Measurements from ENCODE around the gene PAGE4.

PAGE4 gene

DNA sequence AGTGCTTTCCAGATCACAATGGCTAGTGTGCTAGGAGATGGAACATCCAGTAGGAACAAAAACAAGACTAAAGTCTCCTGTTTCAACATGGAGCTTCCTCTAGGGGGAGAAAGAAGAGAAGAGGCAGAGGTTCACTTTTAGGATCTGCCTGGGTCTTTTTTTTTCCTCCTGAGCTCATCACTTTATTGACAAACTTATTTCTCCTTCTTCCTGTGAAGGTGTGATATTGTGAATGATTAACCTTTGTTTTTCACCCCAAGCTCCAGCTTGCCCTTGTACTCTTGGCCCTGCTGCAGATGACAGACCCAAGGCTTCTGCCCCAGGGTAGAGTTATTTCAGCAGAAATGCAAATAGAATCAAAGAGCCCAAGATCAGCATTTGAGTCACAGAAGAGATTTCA is 13.5 kb downstream of the PAGE4 start:
- peaks cover 4 to 7% of the 10 kb centered on the region in 2 donors for H3K27me3 ChIP-seq (ENCODE audit: control insufficient read depth in 2 of 2, insufficient read depth in 2 of 2, low read length in 2 of 2)

DNA sequence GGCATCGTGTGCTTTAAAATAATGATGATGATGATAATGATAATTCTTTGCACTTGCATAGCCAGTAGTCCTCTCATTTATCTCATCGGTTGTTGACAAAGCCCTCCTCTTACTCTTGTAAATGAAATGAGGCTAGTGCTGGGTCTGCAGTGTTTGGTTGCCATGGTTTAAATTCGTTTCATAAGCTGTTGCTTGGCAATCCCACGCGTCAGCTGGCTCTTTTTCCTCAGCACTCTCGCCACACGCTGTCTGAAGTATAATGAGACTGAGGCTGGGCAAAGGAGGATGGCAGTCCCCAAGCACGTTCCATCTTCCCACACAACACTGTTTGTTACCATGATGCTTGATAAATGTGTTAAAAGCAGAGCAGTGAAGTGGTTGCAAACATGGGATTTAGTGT is 15.5 kb downstream of the PAGE4 start:
- Histone ChIP-seq H3K4me1 (ENCODE audit: control insufficient read depth in 2 of 2, insufficient read depth in 2 of 2, low read length in 2 of 2) (no peaks in the 10 kb centered on the region), H3K27me3 (ENCODE audit: control insufficient read depth in 2 of 2, insufficient read depth in 2 of 2, low read length in 2 of 2) (peaks cover 14 to 16% of the 10 kb centered on the region in 2 donors), H3K36me3 (ENCODE audit: control insufficient read depth in 2 of 2, insufficient read depth in 2 of 2, low read length in 2 of 2) (no peaks in the 10 kb centered on the region), H3K27ac (ENCODE audit: low read depth in 2 of 2, low read length in 2 of 2) (no peak overlapping the region), H3K9me3 (ENCODE audit: control insufficient read depth in 2 of 2, low read length in 2 of 2) (no peaks in the 10 kb centered on the region), H3K9ac (ENCODE audit: low read depth in 1 of 2, low read length in 2 of 2) (no peak overlapping the region), H3K4me3 (ENCODE audit: low read length in 2 of 2) (no peak overlapping the region)

More for the DNA sequence above, 13.5 kb downstream of the PAGE4 start:
- H3K27ac ChIP-seq (ENCODE audit: low read depth in 2 of 2, low read length in 2 of 2) = no peak overlapping the region
- H3K4me1 ChIP-seq (ENCODE audit: control insufficient read depth in 2 of 2, insufficient read depth in 2 of 2, low read length in 2 of 2) = no peaks in the 10 kb centered on the region
- no peak overlapping the region for H3K4me3 ChIP-seq (ENCODE audit: low read length in 2 of 2)
- H3K9ac ChIP-seq (ENCODE audit: low read depth in 1 of 2, low read length in 2 of 2) = no peak overlapping the region
- H3K9me3 ChIP-seq (ENCODE audit: control insufficient read depth in 2 of 2, low read length in 2 of 2) = no peaks in the 10 kb centered on the region
- no peaks in the 10 kb centered on the region for H3K36me3 ChIP-seq (ENCODE audit: control insufficient read depth in 2 of 2, insufficient read depth in 2 of 2, low read length in 2 of 2)

DNA sequence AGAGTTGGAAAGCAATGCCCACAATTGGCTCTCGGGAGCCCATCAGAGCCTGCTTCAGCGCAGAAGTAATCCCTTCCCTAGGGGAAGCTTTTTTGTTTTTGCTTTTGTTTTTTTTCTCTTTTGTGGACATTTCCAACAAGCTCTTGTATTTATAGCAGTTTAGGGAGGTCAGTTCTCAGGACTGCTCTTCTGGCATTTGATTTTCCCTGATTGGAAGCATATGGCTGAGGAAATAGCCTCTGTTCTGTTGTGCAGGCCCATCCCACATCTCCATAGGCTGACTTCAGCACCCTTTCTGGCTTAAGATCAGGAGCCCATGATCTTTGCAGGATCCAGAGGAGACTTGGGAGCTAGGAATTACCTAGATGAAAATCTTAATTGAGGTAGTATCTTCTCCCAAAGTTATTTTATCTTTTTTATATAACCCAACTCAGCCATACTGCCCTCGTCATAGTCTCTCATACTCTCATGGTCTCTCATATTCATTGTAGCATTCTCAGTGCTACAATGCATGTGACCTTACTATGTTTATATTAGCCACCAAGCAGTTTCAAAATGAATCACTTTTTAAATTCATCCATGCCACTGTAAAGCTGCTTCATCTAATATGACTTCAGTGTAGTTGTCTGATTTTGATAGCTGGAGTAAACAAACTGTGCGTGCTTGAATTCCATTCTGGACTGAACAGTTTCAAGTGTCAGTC is 16.7 kb downstream of the PAGE4 start:
- Histone ChIP-seq H3K4me1 (ENCODE audit: control insufficient read depth in 2 of 2, insufficient read depth in 2 of 2, low read length in 2 of 2) (no peaks in the 10 kb centered on the region), H3K27me3 (ENCODE audit: control insufficient read depth in 2 of 2, insufficient read depth in 2 of 2, low read length in 2 of 2) (peaks cover 14 to 16% of the 10 kb centered on the region in 2 donors), H3K27ac (ENCODE audit: low read depth in 2 of 2, low read length in 2 of 2) (no peak overlapping the region), H3K4me3 (ENCODE audit: low read length in 2 of 2) (no peak overlapping the region), H3K9ac (ENCODE audit: low read depth in 1 of 2, low read length in 2 of 2) (no peak overlapping the region), H3K9me3 (ENCODE audit: control insufficient read depth in 2 of 2, low read length in 2 of 2) (no peaks in the 10 kb centered on the region), H3K36me3 (ENCODE audit: control insufficient read depth in 2 of 2, insufficient read depth in 2 of 2, low read length in 2 of 2) (no peaks in the 10 kb centered on the region)

DNA sequence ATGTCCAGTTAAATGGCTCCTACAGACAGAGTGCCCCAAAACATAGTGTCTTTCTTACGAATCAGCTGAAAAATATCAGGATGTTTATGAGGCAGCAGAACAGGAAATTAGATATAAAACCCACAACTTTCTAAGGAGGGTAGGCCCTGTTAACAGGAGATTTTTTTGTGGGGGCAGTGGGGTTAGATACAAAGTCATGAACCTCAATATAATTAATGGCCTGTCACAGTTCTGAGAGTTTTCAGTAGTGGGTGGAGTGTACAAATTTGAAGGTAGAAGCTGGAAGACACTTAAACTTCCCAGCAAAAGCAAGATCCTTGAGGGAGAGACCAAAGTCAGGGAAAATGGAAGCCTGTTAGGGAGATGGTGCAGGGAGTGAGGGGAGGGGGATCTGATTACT is 17.4 kb downstream of the PAGE4 start:
- no peaks in the 10 kb centered on the region for H3K4me1 ChIP-seq (ENCODE audit: control insufficient read depth in 2 of 2, insufficient read depth in 2 of 2, low read length in 2 of 2)
- no peaks in the 10 kb centered on the region for H3K36me3 ChIP-seq (ENCODE audit: control insufficient read depth in 2 of 2, insufficient read depth in 2 of 2, low read length in 2 of 2)
- peaks cover 14 to 16% of the 10 kb centered on the region in 2 donors for H3K27me3 ChIP-seq (ENCODE audit: control insufficient read depth in 2 of 2, insufficient read depth in 2 of 2, low read length in 2 of 2)
- H3K4me3 ChIP-seq (ENCODE audit: low read length in 2 of 2) = no peak overlapping the region
- H3K9me3 ChIP-seq (ENCODE audit: control insufficient read depth in 2 of 2, low read length in 2 of 2) = no peaks in the 10 kb centered on the region
- H3K27ac ChIP-seq (ENCODE audit: low read depth in 2 of 2, low read length in 2 of 2) = no peak overlapping the region
- H3K9ac ChIP-seq (ENCODE audit: low read depth in 1 of 2, low read length in 2 of 2) = no peak overlapping the region

DNA sequence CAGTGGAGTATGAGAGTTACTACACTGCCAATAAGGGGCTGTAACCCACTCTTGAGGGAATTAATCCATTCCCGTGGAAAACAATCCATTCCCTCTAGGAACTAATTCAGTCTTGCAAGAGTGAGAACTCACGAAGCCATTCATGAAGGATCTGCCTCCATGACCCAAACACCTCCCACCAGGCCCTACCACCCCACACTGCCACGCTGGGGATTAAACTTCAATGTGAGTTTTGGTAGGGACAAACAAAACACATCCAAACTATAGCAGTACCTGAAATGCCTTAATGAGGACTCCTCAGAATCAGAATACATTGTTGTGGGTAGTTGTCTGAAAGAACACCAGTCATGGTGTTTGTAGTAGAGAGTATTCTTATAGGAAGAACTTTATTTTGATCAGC is 19.2 kb downstream of the PAGE4 start:
- no peaks in the 10 kb centered on the region for H3K36me3 ChIP-seq (ENCODE audit: control insufficient read depth in 2 of 2, insufficient read depth in 2 of 2, low read length in 2 of 2)
- H3K4me3 ChIP-seq (ENCODE audit: low read length in 2 of 2) = no peak overlapping the region
- H3K4me1 ChIP-seq (ENCODE audit: control insufficient read depth in 2 of 2, insufficient read depth in 2 of 2, low read length in 2 of 2) = no peaks in the 10 kb centered on the region
- no peak overlapping the region for H3K27ac ChIP-seq (ENCODE audit: low read depth in 2 of 2, low read length in 2 of 2)
- H3K9ac ChIP-seq (ENCODE audit: low read depth in 1 of 2, low read length in 2 of 2) = no peak overlapping the region
- no peaks in the 10 kb centered on the region for H3K9me3 ChIP-seq (ENCODE audit: control insufficient read depth in 2 of 2, low read length in 2 of 2)
- peaks cover 14 to 17% of the 10 kb centered on the region in 2 donors for H3K27me3 ChIP-seq (ENCODE audit: control insufficient read depth in 2 of 2, insufficient read depth in 2 of 2, low read length in 2 of 2)

DNA sequence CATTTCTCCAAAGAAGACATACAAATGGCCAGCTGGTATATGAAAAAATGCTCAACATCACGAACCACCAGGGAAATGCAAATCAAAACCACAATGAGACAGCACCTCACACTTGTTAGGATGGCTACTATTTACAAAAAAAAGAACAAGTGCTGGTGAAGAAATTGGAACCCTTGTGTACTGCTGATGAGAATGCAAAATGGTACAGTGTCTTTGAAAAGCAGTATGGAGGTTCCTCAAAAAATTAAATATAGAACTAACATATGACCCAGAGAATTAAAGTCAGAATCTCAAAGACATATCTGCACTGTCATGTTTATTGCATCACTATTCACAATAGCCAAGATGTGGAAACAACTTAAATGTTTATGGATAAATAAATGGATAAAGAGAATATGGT is 20.9 kb downstream of the PAGE4 start:
- peaks cover 9 to 17% of the 10 kb centered on the region in 2 donors for H3K27me3 ChIP-seq (ENCODE audit: control insufficient read depth in 2 of 2, insufficient read depth in 2 of 2, low read length in 2 of 2)
- H3K4me3 ChIP-seq (ENCODE audit: low read length in 2 of 2) = no peak overlapping the region
- H3K9me3 ChIP-seq (ENCODE audit: control insufficient read depth in 2 of 2, low read length in 2 of 2) = no peaks in the 10 kb centered on the region
- no peaks in the 10 kb centered on the region for H3K36me3 ChIP-seq (ENCODE audit: control insufficient read depth in 2 of 2, insufficient read depth in 2 of 2, low read length in 2 of 2)
- H3K9ac ChIP-seq (ENCODE audit: low read depth in 1 of 2, low read length in 2 of 2) = no peak overlapping the region
- no peaks in the 10 kb centered on the region for H3K4me1 ChIP-seq (ENCODE audit: control insufficient read depth in 2 of 2, insufficient read depth in 2 of 2, low read length in 2 of 2)
- H3K27ac ChIP-seq (ENCODE audit: low read depth in 2 of 2, low read length in 2 of 2) = no peak overlapping the region

DNA sequence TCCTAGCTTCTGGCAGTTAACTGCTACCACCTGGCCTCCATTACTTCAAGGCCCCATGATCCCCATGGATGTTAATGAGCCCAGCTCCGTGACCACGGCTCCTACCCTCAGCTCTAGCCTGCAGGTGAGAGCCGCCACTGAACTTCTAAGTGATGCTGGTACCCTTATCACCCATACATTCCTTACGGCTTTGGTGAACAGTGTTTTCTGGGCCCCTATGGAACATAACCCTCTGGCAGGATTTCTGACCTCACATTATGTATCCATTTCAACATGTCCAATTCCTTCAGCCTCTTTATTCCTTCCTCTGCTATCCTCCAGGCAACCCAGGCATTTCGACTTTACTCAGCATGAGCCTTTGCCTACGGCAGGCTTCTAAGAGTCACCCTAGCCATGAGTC is 24.6 kb downstream of the PAGE4 start:
- H3K4me1 ChIP-seq (ENCODE audit: control insufficient read depth in 2 of 2, insufficient read depth in 2 of 2, low read length in 2 of 2) = no peaks in the 10 kb centered on the region
- H3K4me3 ChIP-seq (ENCODE audit: low read length in 2 of 2) = no peak overlapping the region
- H3K36me3 ChIP-seq (ENCODE audit: control insufficient read depth in 2 of 2, insufficient read depth in 2 of 2, low read length in 2 of 2) = no peaks in the 10 kb centered on the region
- no peaks in the 10 kb centered on the region for H3K9me3 ChIP-seq (ENCODE audit: control insufficient read depth in 2 of 2, low read length in 2 of 2)
- H3K9ac ChIP-seq (ENCODE audit: low read depth in 1 of 2, low read length in 2 of 2) = no peak overlapping the region
- H3K27me3 ChIP-seq (ENCODE audit: control insufficient read depth in 2 of 2, insufficient read depth in 2 of 2, low read length in 2 of 2) = peaks cover 2 to 8% of the 10 kb centered on the region in 2 donors
- H3K27ac ChIP-seq (ENCODE audit: low read depth in 2 of 2, low read length in 2 of 2) = no peak overlapping the region

DNA sequence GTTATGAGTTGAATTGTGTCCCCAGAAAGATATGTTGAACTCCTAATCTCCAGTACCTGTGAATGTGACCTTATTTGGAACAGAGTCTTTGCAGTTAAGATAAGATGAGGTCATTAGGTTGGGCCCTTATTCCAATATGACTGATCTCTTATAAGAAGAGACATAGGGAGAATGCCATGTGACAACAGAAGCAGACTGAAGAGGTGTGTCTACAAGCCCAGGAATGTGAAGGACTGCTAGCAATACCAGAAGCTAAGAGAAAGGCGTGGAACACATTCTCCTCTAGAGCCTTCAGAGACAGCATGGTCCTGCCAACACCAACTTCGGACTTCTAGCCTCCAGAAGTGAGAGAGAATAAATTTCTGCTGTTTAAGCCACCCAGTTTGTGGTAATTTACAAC is 27.7 kb downstream of the PAGE4 start:
- Histone ChIP-seq H3K9ac (ENCODE audit: low read depth in 1 of 2, low read length in 2 of 2) (no peak overlapping the region), H3K4me1 (ENCODE audit: control insufficient read depth in 2 of 2, insufficient read depth in 2 of 2, low read length in 2 of 2) (no peaks in the 10 kb centered on the region), H3K36me3 (ENCODE audit: control insufficient read depth in 2 of 2, insufficient read depth in 2 of 2, low read length in 2 of 2) (no peaks in the 10 kb centered on the region), H3K27me3 (ENCODE audit: control insufficient read depth in 2 of 2, insufficient read depth in 2 of 2, low read length in 2 of 2) (peaks cover 0 to 3% of the 10 kb centered on the region in 2 donors), H3K9me3 (ENCODE audit: control insufficient read depth in 2 of 2, low read length in 2 of 2) (no peaks in the 10 kb centered on the region), H3K27ac (ENCODE audit: low read depth in 2 of 2, low read length in 2 of 2) (no peak overlapping the region), H3K4me3 (ENCODE audit: low read length in 2 of 2) (no peak overlapping the region)

DNA sequence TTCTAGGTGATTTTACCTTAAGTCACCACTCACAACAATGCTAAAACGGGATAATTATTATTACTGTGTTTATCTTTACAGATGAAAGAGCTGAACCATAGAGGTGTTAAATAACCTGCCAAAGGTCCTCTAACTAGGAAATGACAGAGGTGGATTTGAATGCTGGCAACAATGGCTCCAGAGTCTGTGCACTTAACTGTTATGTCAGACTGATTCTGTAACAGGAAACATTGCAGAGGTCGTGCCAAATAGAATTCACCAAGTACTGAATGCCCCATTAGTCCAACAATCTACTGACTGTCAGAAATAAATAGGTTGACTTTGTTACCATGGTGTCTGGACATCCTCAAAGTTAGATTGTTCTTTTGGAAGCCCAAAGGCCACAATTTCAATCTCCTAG is 29.2 kb downstream of the PAGE4 start:
- H3K36me3 ChIP-seq (ENCODE audit: control insufficient read depth in 2 of 2, insufficient read depth in 2 of 2, low read length in 2 of 2) = no peaks in the 10 kb centered on the region
- peaks cover 3 to 6% of the 10 kb centered on the region in 2 donors for H3K27me3 ChIP-seq (ENCODE audit: control insufficient read depth in 2 of 2, insufficient read depth in 2 of 2, low read length in 2 of 2)
- H3K4me1 ChIP-seq (ENCODE audit: control insufficient read depth in 2 of 2, insufficient read depth in 2 of 2, low read length in 2 of 2) = no peaks in the 10 kb centered on the region
- no peak overlapping the region for H3K27ac ChIP-seq (ENCODE audit: low read depth in 2 of 2, low read length in 2 of 2)
- H3K9me3 ChIP-seq (ENCODE audit: control insufficient read depth in 2 of 2, low read length in 2 of 2) = no peaks in the 10 kb centered on the region
- no peak overlapping the region for H3K9ac ChIP-seq (ENCODE audit: low read depth in 1 of 2, low read length in 2 of 2)
- H3K4me3 ChIP-seq (ENCODE audit: low read length in 2 of 2) = no peak overlapping the region

DNA sequence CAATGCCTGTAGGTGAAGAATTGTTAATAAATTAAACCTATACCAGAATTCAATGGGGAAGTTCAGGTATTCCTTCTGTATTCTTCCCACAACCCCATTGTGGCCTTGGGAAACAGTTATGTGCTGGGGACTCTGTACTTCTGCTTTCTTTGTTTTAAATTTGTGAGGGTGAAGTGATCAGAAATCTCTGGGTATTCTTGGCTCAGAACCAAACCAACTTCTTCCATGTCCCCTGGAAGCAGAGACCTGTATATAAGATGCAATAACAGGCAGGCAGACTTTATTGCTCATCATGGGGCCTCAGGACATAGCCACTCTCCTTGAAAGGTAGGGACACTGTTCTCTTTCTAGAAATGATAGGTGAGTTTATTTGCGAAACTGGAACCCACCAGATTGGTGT is 30.4 kb downstream of the PAGE4 start:
- H3K9ac ChIP-seq (ENCODE audit: low read depth in 1 of 2, low read length in 2 of 2) = no peak overlapping the region
- no peak overlapping the region for H3K27ac ChIP-seq (ENCODE audit: low read depth in 2 of 2, low read length in 2 of 2)
- H3K4me3 ChIP-seq (ENCODE audit: low read length in 2 of 2) = no peak overlapping the region
- no peaks in the 10 kb centered on the region for H3K4me1 ChIP-seq (ENCODE audit: control insufficient read depth in 2 of 2, insufficient read depth in 2 of 2, low read length in 2 of 2)
- H3K27me3 ChIP-seq (ENCODE audit: control insufficient read depth in 2 of 2, insufficient read depth in 2 of 2, low read length in 2 of 2) = peaks cover 3 to 8% of the 10 kb centered on the region in 2 donors
- H3K9me3 ChIP-seq (ENCODE audit: control insufficient read depth in 2 of 2, low read length in 2 of 2) = no peaks in the 10 kb centered on the region
- H3K36me3 ChIP-seq (ENCODE audit: control insufficient read depth in 2 of 2, insufficient read depth in 2 of 2, low read length in 2 of 2) = no peaks in the 10 kb centered on the region

All from mucosa of rectum (tissue), 2 donors.